ENCODE measurements around the gene HPCA.
A peak's percentile ranks its signal among the peaks of the same experiment; 100 is the strongest.

Gene HPCA

DNA sequence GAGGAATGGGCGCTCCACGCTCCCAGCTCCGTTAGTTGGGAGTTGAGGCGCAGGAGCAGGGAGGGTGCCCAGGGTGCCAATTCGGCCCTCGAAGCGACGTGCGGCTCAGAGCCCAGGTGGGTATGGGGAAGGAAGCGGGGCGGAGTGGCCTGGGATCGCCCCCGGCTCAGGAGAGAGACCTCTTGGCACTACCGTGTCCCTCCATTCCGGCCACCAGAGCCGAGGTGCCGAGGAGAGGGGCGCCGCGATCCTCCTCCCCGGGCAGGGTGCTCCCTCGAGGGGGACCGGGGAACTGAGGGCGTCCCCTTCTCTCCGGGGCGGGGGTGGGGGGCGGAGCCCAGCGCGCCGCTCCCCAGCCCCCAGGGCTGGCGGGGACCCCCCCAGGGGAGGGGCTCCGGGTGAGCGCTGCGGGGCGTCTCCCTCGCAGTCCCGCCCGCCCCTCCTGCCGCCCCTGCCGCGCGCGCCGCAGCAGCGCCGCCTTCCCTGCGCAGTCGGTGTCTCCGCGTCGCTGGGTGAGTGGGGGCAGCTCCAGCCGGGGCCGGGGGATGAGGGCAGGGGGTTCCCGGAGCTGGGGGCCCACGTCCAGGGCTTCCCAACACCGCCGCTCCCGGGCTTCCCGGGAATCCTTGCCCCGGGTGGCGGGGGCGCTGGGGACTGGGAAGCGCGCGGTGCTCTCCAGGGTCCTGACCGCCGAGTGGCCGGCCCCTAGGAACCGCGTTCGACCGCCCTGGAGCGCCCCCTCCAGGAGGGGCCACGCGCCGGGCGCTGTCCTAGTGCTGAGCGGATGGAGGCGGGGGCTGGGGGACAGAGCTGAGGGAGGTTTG lies at the start of gene HPCA:
HPCA (plus strand) TSS at position 488 of the 824 bp plus-strand sequence. CDS start 2,408 bp downstream, outside the sequence.
- H3K27ac ChIP-seq: peak within 1 kb of the TSS; percentile 7; the same call in 1 of the 2 replicates
- TF ChIP-seq, protein P1, sequence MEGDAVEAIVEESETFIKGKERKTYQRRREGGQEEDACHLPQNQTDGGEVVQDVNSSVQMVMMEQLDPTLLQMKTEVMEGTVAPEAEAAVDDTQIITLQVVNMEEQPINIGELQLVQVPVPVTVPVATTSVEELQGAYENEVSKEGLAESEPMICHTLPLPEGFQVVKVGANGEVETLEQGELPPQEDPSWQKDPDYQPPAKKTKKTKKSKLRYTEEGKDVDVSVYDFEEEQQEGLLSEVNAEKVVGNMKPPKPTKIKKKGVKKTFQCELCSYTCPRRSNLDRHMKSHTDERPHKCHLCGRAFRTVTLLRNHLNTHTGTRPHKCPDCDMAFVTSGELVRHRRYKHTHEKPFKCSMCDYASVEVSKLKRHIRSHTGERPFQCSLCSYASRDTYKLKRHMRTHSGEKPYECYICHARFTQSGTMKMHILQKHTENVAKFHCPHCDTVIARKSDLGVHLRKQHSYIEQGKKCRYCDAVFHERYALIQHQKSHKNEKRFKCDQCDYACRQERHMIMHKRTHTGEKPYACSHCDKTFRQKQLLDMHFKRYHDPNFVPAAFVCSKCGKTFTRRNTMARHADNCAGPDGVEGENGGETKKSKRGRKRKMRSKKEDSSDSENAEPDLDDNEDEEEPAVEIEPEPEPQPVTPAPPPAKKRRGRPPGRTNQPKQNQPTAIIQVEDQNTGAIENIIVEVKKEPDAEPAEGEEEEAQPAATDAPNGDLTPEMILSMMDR (conservative IDR thresholded peaks at IDR 0.05): peak; percentile 76

DNA sequence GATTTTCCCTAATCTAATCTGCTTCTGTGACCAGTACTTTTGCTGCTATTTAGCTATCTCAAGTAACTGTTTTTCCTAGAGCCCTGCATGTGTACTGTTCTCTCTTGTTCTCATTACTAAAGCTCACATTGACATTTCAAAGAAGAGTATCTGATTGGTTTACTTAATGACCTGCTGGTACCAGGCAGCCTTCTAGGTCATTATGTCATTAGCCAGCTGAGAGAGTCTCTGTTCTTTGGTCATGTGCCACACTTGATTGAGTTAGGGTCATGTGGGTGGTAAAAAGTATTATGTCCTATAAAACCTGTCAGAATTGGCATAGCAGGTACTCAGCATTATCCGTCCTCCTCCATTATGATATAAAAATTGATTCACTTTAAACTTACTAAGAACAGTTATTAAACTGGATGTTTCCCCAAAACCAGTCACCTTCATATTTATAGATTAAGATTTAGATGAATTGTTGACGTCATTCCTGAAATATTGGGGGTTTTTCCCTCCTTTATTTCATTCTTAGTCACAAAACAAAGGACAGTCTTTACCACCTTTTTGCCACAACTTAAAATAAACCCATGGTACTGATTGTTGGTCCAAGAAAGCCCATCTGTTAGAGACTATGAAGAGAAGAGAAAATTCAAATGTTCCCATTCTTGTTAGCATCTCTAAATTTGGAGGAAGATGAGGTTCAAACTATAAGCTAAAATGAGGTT lies 37.8 kb upstream of the HPCA start:
- TF ChIP-seq, protein P1 (conservative IDR thresholded peaks at IDR 0.05): no peak
- no peak overlapping the region for H3K27ac ChIP-seq

DNA sequence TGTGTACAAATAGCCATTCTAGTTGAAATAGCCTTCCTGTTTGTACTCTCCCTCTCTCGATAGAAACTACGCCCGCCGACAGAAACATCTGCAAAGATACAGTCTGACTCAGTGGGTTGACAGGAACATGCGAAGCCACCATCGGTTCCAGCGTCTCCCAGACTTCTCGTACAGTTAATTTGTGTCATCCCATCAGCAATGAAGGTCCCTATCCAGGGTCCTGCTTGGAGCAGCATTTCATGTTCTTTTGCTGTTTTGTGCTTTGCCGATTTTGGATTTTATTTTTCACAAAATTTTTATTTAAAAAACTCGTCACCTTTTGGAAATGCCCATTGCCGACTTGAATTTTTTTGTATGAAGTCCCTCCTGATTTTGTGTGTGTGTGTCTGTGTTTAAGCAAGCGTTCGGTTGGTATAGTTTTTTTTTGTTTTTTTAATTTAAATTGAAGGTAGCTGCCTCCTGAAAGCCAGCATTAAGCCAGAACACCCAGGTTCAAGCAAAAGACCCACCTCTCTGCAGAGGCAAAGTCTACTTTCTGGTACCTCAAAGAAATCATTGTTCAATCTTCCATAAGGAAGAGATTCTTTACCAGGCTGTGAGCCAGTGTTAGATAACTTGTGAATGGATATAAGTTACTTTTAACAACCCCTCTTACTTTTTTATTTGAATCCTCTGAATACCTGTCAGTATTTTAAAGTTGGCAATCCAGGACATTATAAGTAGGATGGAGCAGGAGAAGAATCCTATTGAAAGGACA lies 30.3 kb upstream of the HPCA start:
- TF ChIP-seq, protein P1 (conservative IDR thresholded peaks at IDR 0.05): no peak

GRCh38 chr1:32858136-32858535 lies 28.2 kb upstream of the HPCA start:
- no peak overlapping the region for H3K27ac ChIP-seq
- TF ChIP-seq, protein P1 (conservative IDR thresholded peaks at IDR 0.05): no peak

More for the DNA sequence above, 30.3 kb upstream of the HPCA start:
- H3K27ac ChIP-seq: no peak overlapping the region

- no peak overlapping the region for H3K27ac ChIP-seq
- TF ChIP-seq, protein P1 (conservative IDR thresholded peaks at IDR 0.05): no peak
Observed at GRCh38 chr1:32858791-32859190, 27.5 kb upstream of the HPCA start.

DNA sequence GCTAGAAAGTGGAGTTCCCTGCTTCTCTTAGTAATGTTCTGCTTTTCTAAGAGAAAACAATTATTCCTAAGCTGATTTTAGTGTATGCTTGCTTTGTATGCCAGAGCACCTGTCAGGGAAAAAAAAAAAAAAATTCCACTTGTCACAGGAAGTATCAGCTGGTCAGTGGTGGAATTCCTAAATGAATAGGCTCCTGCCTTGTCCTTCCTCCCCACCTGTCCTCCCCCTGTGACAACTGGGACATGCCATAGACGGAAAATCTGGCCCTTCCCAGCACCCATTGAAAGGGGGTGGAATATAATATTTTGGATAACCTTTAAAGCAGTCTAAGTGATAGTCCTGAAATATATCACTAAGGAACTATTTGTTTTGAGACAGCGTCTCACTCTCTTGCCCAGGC lies 26.4 kb upstream of the HPCA start:
- no peak overlapping the region for H3K27ac ChIP-seq
- TF ChIP-seq, protein P1 (conservative IDR thresholded peaks at IDR 0.05): no peak

GRCh38 chr1:32860566-32860965 lies 25.7 kb upstream of the HPCA start:
- no peak overlapping the region for H3K27ac ChIP-seq
- TF ChIP-seq, protein P1 (conservative IDR thresholded peaks at IDR 0.05): no peak

Measured in VCaP (cell line).